Bronchial epithelial cell (primary cell): Measurements from ENCODE around the gene UVRAG. TPM values are rescaled to one million over a fixed set of nuclear protein-coding genes. Genes with fewer than 3 reads are reported as not detected.

ENCODE experiments used
- DNase-seq: peaks from one replicate; pipeline ENCODE4 v3.0.0-alpha.2; 2010; ENCODE audit warnings: low read depth
- FAIRE-seq: peaks from 2 replicates; lab custom pipeline; 2011; peaks lifted over from hg19 to GRCh38; lab: Jason Lieb, UNC
- H3K27me3 ChIP-seq: 2 replicates; pipeline ENCODE4 v1.5.1; 2011; ENCODE audit warnings: low read length; ENCODE audit not compliant: control insufficient read depth, insufficient read depth
- H3K36me3 ChIP-seq: 2 replicates; pipeline ENCODE4 v1.5.1; 2011; ENCODE audit warnings: low read length; ENCODE audit not compliant: control insufficient read depth, insufficient read depth
- H3K4me3 ChIP-seq: 2 replicates; pipeline ENCODE4 v1.5.1; 2011; ENCODE audit warnings: mild to moderate bottlenecking, low read depth, low read length, control low read depth
- CTCF ChIP-seq: IDR thresholded peaks from 2 replicates; pipeline ENCODE4 v1.5.1; 2011; ENCODE audit warnings: mild to moderate bottlenecking, moderate library complexity, low read length, control low read depth, inconsistent platforms; ENCODE audit not compliant: insufficient read depth, severe bottlenecking
- total RNA-seq: library from RNA; depleted of rRNA; stranded (reverse); fragments of >200 nt; gene quantifications from 2 replicates; pipeline ENCODE4 v1.2.1, GENCODE V29; 2014

UVRAG gene
- total RNA-seq, 1 donor from 2014 or later: 11.1 TPM

GRCh38 chr11:75994616-75995015 lies 179.6 kb downstream of the UVRAG start:
- no peak for FAIRE-seq
- Histone ChIP-seq H3K36me3 (no peaks in the 10 kb centered on the region), H3K27me3 (no peaks in the 10 kb centered on the region), H3K4me3 (no peak overlapping the region)
- DNase-seq: no peak
- no peak for TF ChIP-seq CTCF

GRCh38 chr11:75996523-75997442 lies 181.8 kb downstream of the UVRAG start:
- Histone ChIP-seq H3K4me3 (no peak overlapping the region), H3K27me3 (no peaks in the 10 kb centered on the region), H3K36me3 (no peaks in the 10 kb centered on the region)
- FAIRE-seq (no peak), DNase-seq (no peak)
- no peak for TF ChIP-seq CTCF

GRCh38 chr11:76004400-76004799 lies 189.4 kb downstream of the UVRAG start:
- no peak for FAIRE-seq
- H3K36me3 ChIP-seq: peaks cover 1% of the 10 kb centered on the region

GRCh38 chr11:76005756-76006155 lies 190.7 kb downstream of the UVRAG start:
- no peak for DNase-seq
- no peak for FAIRE-seq
- H3K4me3 ChIP-seq: no peak overlapping the region
- peaks cover 1% of the 10 kb centered on the region for H3K36me3 ChIP-seq
- no peak for TF ChIP-seq CTCF
- no peaks in the 10 kb centered on the region for H3K27me3 ChIP-seq

More at GRCh38 chr11:76004400-76004799, 189.4 kb downstream of the UVRAG start:
- DNase-seq: no peak
- no peak for TF ChIP-seq CTCF
- H3K27me3 ChIP-seq: no peaks in the 10 kb centered on the region
- no peak overlapping the region for H3K4me3 ChIP-seq

- H3K27me3 ChIP-seq: no peaks in the 10 kb centered on the region
- H3K4me3 ChIP-seq: no peak overlapping the region
- peaks cover 1% of the 10 kb centered on the region for H3K36me3 ChIP-seq
- DNase-seq (no peak), FAIRE-seq (no peak)
- TF ChIP-seq CTCF: no peak
Measured at GRCh38 chr11:76007166-76007565, 192.2 kb downstream of the UVRAG start.
